C1 segment of cervical spinal cord (tissue), 14 donors: ENCODE results near the gene HTR3C.
A peak's percentile ranks its signal among the peaks of the same experiment; 100 is the strongest.
"Not testable (repeated sequence)": the region's sequence is repeated elsewhere in the genome, so short reads cannot be mapped to it uniquely, and the experiment has no call there.

Experiments
- DNase-seq, 14 donors: peaks; one replicate each; lab custom pipeline; 2025; lab: John Stamatoyannopoulos, UW

HTR3C gene, protein sequence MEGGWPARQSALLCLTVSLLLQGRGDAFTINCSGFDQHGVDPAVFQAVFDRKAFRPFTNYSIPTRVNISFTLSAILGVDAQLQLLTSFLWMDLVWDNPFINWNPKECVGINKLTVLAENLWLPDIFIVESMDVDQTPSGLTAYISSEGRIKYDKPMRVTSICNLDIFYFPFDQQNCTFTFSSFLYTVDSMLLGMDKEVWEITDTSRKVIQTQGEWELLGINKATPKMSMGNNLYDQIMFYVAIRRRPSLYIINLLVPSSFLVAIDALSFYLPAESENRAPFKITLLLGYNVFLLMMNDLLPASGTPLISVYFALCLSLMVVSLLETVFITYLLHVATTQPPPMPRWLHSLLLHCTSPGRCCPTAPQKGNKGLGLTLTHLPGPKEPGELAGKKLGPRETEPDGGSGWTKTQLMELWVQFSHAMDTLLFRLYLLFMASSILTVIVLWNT

DNA sequence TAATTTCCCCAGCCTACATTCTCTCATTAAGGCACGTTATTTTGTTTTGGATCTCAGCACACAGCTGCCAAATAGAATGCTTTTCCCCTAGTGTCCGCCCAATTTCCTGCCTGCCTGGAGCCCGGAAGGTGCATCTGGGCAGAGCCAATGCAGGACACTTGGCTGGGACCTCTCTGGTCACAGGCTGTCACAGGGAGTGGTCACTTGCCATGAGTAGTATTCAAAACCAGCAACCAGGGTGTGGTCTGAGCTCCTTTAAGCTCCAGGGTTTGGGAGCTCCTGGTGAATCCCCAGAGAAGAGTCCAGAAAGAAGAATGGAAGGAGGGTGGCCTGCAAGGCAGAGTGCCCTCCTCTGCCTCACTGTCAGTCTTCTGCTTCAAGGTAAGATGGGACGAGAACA is at the start of gene HTR3C:
Gene HTR3C (plus strand): TSS at position 281 of the 400 bp plus-strand sequence. CDS start 34 bp downstream, at position 315.
- DNase-seq, result no peak

GRCh38 chr3:184003187-184003967 is 49.5 kb upstream of the HTR3C start:
- no peak for DNase-seq

DNA sequence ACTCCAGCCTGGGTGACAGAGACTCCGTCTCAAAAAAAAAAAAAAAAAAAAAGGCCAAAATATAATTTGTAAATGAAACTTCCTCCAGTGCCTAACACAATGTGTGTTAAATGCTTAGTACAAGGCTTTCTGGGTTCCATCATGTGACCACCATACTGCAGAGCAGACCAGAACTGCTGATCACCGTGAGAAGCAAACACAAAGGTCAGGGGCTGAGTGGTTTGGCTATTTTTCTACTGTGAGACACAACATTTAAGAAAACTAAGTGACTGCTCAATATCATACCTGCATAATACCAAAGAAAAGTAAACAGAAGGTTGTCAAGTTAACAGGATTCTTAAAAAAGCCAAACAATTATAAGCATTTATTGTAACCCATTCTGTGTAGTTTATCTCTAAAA is 48.4 kb upstream of the HTR3C start:
- DNase-seq, result no peak

- peak in 7 of 14 donors; percentile 6 to 89 (median 19) for DNase-seq
These were observed 46.8 kb upstream of the HTR3C start for GRCh38 chr3:184005941-184006507.

- DNase-seq, result not testable (repeated sequence)
These were observed 45.6 kb upstream of the HTR3C start for GRCh38 chr3:184007143-184007813.

- no peak for DNase-seq
These were observed 44.7 kb upstream of the HTR3C start for GRCh38 chr3:184008161-184008560.

- no peak for DNase-seq
These were observed 41.5 kb upstream of the HTR3C start for GRCh38 chr3:184011230-184011876.

DNA sequence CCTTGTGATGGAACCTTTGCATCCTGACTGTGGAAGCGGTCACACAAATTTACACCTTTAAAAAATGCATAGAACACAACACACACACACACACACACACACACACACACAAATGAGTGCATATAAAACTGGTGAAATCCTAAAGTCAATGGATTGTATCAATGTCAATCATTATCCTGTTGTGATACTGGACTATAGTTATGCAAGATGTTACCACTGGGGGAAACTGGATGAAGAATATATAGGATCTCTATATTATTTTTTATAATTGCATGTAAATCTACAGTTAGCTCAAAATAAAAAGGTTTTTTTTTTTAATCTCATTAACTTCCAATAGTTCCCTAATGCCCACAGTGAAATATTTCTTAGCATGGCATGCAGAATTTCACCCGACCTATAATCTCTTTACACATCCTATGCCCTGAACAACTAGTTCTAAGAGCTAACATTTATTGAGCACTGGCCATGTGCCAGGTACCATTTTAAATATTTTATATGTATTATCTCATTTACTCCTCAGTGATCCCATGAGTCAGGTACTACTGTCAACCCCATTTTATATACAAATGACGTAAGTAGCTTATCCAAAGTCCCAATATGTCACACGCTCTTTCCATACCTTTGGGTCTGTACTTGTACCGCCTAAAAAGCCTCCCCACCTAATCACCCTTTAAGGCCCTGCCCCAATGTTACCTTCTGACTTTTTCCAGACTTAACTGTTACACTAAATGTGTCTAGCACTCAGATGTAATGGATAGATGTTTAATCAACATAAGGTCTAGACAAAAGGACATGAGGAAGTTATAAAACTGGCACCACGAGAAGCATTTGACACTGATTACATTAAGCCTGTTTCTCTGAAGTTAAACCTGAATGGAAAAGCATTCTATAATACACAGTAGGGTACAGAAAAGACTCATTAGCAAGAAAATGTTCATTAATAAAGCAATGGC is 40.6 kb upstream of the HTR3C start:
- DNase-seq, result no peak

- DNase-seq, result peak in 1 of 14 donors; percentile 20
These were observed 37.3 kb upstream of the HTR3C start for GRCh38 chr3:184015381-184016019.

GRCh38 chr3:184016169-184016570 is 36.7 kb upstream of the HTR3C start:
- DNase-seq, result peak in 3 of 14 donors; percentile 8 to 26 (median 16)

DNA sequence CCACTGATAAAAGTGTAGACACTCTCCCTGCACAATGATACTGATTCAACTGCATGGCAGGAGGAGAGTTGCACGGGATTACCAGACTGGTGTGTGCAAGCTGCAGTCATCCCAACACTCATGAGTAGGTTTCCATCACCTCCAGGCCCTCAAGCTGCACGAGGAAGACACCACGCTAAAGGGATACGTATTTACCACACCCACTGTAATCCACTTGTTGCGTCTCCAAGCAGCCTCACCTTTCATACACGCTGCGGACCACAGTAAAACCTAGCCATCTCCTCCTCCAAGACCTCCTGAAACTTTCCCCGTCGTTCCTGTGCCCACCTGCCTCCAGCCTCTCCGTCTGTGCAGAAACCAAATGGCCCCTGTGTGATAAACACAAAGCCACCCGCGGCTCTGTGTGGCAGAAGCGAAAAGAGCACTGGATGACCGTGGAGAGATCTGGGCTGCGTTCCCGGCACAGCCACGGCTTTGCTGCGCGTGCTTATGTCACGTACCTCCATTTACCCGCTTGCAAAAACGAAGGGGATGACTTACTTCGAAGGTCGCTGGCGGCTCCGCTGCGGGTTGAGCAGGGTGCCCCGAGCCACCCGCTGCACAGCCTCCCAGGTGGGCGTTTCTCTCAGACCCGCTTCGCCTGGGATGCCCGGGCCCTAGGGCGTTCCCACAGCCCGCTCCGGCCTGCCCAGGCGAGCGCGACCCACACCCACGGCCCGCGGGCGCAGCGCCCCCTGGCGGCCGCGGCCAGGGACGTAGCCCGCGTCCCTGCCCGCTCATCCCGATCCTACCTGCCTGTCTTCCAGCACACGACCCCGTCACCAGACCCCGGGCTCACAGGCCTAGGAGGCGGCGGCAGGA is 35.8 kb upstream of the HTR3C start:
- DNase-seq, result peak in 12 of 14 donors; percentile 17 to 85 (median 68)

DNA sequence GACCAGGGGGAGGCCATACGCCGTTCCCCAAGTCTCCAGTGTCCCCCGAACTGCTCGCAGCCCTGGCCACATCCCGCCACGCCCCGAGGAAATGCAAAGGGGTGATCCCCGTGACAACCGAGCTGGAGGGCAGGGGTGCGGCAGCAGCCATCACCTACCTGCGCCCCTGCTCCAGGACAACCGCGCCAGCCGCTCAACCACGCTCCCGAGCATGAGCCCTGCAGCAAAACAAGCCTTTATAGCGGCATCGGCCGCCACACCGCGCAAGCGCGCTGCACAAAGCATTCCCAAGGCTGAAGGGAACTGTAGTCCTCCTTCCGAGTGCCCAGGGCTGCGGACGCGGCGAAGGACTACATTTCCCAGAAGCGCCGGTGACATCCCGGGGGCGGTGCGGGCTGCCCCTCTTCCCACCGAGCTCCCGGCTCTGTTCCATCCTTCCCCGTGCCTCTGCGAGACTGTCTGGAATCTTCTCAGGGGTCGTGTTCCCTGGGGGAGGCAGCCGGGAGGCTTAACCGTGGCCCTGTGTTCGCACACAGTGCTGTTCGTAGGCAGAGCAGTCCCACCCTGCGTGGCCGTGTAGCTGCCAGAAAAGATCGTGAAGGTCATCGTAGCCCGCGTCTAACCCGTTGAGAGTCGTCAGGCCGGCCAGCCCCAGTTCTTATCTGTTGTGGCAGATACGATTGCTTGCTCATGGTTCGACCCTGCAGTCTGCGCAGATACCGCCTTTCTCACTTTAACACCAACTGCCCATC is 35.0 kb upstream of the HTR3C start, which contains the start of gene ABCC5:
Gene ABCC5 (minus strand): TSS at position 213 of the 752 bp plus-strand sequence. CDS start 3,492 bp downstream, outside the sequence.
- DNase-seq, result peak; percentile 38 to 94 (median 88)

GRCh38 chr3:184018424-184018973 is 34.3 kb upstream of the HTR3C start:
- no peak for DNase-seq

GRCh38 chr3:184022323-184022722 is 30.5 kb upstream of the HTR3C start:
- DNase-seq, result no peak

DNA sequence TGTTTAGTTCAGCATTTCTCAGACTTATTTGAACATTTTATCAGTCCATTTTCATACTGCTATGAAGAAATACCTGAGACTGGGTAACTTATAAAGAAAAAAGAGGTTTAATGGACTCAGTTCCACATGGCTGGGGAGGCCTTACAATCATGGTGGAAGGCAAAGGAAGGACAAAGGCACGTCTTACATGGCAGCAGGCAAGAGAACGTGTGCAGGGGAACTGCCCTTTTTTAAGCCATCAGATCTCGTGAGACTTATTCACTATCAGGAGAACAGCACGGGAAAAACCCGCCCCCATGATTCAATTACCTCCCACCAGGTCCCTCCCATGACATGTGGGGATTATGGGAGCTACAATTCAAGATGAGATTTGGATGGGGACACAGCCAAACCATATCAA is 27.6 kb upstream of the HTR3C start:
- not testable (repeated sequence) for DNase-seq

DNA sequence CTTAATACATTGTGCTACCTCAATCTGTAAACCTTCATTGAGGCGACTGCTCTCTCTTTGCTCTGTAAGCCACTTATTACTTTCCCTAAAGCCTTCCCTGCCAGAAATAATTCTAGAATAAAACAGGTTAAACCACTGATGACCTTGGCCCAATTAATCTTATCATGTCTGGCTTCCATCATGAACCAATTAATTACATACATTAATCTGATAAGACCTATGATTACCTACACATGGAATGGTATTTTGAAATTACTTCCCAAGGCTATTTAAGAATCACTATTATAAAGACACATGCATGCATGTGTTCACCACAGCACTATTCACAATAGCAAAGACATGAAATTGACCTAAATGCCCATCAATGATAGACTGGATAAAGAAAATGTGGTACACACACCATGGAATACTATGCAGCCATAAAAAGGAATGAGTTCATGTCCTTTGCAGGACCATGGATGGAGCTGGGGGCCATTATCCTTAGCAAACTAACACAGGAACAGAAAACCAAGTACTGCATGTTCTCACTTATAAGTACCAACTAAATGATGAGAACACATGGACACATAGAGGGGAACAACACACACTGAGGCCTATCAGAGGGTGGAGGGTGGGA is 24.5 kb upstream of the HTR3C start:
- DNase-seq, result not testable (repeated sequence)

DNA sequence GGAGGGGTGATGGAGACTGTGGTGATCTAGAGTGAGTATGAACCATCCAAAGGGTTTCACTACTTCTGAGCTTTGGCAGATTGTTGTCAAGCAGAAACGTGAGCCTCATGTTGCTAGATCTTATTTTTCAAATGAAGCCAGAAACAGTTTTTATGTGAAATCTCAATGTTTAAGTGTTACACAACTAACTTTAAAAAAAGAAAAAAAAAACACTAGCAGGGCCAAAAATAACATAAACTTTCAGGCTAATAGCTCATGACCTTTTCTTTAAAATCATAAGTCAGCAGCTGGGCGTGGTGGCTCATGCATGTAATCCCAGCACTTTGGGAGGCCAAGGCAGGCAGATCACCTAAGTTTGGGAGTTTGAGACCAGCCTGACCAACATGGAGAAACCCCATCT is 23.4 kb upstream of the HTR3C start:
- no peak for DNase-seq
